HG03280 (cell line): Measurements from ENCODE around the gene MAEA.

Experiments used
- ATAC-seq: cut with Tn5 transposase; IDR thresholded peaks from one replicate; pipeline ENCODE4 v1.9.1; 2021; ENCODE audit warnings: mild to moderate bottlenecking, moderate library complexity; ENCODE audit not compliant: unreplicated experiment

The MAEA gene

DNA sequence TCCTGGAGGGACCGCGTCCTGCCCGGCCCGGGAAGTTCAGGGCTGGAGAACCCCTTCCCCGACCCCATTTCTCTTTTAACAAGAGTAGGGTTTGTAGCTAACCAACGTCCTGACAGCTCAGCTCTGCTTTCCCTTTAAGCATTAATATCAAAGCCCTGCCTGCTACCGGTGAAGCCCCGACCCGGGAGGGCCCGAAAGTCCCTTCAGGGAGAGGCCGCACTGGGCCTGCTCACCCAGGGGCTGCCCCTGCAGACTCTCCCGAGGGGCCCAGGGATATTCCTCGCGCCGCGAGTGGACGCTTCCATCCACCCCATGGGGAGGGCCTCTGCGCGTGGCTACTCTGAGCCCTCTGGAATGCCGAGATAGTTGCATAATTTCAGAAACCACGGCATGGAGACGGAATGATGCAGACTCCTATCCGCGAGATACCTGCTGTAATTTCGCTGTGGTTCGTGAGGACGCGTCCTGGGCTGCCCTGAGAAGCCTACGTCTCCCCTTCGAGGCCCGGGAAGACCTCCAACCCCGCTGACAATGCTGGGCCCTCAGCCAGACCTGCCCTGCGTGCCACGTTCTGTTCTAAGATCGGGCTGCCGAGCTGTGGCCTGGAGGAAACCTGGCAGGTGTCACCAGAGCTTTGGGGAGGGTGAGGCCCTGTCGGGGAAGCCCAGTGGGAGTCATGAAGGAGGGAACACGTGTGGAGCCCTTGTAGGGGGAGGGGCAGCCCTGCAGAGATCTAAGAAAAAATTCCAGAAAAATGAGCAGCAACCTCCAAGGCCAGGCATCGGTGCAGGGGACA, 39.8 kb upstream of the MAEA start:
- ATAC-seq: peak; percentile 3

DNA sequence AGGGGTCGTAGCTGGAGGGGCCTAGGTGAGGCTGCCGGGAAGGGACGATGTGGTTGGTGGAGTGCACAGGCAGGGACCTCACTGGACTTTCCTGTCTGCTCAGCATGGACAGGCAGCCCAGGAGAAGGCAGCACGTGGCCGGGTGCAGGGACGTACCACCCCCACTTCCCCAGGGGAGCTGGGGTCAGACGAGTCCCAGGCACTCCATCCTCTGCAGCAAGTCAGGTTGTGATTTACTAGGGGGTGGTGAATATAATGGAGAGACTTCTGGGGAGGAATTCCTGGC, 39.2 kb upstream of the MAEA start:
- ATAC-seq: no peak

GRCh38 chr4:1250921-1251772, 38.5 kb upstream of the MAEA start:
- ATAC-seq: no peak

DNA sequence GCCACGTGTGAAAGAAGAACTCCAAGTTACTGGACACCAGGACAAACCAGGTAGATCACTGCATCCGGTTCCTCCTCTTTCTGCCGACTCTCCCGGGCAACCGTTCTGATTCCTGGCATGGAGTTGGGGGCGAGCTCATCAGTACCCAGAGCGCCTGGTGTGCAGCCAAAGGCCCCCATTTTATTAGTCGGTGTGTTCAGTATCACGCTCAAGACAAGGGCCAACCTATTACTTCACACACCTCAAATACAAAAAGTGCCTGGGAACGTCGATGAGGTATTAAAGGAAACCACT, 38.0 kb upstream of the MAEA start:
- no peak for ATAC-seq

DNA sequence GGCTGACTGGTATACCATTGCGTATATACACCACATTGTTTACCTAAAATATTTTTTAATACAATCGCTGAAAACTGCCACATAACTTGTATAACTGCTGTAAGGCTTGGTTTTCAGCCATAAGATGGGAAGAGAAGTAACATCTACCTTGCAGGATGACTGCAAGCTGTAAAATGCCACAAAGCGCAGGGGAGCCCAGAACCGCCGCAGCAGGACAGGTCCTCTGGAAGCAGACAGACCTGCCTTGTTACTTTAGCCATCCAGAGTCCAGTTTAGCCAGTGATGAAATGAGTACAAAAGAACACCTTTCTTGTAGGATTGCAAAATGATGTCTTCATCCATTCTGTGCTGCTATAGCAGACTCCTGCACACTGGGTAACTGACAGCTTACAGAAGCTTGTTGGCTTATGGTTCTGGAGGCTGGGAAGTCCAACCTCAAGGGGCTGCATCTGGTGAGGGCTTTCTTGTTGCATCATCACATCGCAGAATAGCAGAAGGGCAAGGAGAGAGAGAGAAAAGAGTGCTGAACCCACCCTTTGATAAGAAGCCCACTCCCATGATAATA, 36.7 kb upstream of the MAEA start:
- ATAC-seq: no peak

- ATAC-seq: no peak
Observed at GRCh38 chr4:1253831-1254230, 35.9 kb upstream of the MAEA start.

- ATAC-seq: no peak
Observed at GRCh38 chr4:1255151-1255550, 34.5 kb upstream of the MAEA start.

DNA sequence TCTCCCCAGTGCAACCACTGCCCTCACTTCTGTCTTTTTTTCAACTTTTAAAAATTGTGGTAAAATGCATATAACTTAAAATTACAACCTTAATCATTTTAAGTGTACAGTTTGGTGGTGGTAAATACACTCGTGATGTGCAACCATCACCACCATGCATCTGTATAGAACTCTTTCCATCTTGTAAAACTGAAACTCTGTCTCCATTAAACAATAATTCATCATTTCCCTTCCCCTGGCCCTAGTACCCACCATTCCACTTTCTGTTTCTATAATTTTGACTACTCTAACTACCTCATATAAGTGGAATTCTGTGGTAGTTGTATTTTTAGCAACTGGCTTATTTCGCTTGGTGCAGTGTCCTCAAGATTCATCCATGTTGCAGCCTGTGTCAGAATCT, 34.0 kb upstream of the MAEA start:
- no peak for ATAC-seq

GRCh38 chr4:1258457-1258856, 31.2 kb upstream of the MAEA start:
- no peak for ATAC-seq

DNA sequence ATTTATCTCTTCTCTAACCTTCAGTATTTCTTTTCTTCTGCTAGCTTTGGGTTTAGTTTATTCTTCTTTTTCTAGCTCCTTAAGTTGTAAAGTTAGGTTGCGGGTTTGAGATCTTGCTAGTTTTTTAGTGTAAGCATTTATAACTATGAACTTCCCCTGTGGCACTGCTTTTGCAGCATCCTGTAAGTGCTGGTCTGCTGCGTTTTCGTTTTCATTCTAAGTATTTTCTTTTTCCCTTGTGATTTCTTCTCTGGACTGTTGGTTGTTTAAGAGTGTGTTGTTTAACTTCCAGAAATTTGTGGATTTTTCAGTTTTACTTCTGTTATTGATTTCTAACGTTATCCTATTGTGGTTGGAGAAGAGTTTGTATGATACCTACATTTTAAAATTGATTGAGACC, 29.7 kb upstream of the MAEA start:
- ATAC-seq: no peak

GRCh38 chr4:1260418-1261106, 29.1 kb upstream of the MAEA start:
- ATAC-seq: no peak

DNA sequence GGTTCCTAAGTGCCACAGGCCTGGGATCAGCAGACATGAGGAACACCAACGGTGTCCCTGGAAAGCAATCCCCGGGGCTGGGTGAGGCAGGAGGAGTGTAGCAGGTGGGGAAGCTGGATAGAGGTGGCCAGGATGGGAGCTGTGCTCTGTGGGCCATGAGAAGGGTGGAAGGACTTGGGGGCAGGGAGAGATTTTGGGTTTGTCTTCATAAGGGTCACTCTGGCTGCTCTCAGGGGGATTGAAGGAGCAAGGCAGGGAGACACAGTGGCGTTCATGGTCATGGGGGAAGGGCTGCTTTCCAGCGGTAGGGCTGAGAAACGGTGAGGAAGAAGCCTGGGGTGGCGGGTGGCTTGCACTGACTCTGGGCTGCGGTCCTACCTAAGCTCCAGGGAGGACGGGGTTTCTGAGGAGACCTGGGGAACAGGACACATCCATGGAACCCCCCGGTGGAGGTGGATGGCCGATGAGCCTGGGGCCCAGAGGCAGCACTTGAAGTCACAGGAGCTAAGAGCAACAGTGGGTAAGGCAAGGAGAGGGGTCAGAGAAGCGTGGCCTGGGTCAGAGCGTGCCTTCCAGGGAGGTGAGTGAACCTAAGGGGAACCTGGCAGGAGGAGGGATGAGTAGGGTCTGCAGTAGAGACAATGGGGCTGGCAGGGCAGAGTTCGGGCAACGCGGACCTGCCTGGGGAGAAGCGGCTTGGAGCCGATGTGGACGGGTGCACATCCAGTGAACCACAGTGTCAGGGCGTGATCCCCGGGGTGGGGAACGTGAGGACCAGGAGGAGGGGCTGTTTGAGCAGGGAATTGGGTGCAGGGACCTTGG, 28.4 kb upstream of the MAEA start:
- ATAC-seq: no peak

GRCh38 chr4:1264942-1265341, 24.7 kb upstream of the MAEA start:
- no peak for ATAC-seq

DNA sequence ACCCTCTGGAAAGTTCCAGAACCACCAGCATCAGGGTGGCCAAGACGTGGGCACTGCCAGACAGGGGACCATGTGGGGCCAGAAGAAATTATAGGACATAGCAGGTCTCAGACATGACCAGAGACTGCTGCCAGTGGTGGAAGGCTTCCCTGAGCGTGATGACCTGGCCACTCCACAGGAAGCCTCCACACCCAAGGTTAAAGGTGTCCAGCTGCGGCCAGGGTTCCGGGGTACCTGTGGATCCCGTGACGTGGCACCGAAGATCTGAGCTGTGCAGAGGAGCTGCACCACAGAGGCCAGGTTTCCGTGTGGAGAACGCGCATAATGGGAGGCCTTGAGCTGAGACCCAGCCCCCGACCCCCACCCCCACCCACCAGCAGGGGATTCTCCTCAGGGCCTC, 24.3 kb upstream of the MAEA start:
- ATAC-seq: no peak

DNA sequence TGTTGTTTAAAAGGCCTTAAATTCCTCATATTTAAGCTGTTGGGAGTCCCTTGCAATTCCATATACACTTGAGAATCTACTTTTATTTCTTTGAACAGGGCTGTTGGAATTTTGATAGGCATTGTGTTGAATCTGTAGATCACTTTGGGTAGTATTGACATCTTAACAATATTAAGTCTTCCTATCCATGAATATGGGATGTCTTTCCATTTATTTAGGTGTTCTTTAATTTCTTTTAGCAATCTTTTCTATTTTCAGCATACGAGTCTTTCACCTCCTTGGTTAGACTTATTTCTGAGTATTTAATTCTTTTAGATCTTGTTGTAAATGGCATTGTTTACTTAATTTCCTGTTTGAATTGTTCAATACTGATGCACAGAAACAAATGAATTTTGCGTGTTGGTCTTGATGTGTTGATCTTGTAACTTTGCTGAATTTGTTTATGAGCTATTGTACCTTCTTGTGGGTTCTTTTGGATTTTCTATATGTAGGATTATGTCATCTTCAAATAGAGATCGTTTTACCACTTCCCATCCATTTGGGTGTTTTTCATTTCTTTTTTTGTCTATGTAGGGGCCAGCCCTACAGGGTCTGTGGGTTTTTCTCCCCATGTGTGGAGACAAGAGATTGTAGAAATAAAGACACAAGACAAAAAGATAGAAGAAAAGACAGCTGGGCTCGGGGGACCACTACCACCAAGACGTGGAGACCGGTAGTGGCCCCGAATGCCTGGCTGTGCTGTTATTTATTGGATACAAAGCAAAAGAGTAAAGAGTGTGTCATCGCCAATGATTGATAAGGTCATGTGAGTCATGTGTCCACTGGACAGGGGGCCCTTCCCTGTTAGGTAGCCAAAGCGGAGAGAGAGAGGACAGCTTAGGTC, 22.6 kb upstream of the MAEA start:
- no peak for ATAC-seq

DNA sequence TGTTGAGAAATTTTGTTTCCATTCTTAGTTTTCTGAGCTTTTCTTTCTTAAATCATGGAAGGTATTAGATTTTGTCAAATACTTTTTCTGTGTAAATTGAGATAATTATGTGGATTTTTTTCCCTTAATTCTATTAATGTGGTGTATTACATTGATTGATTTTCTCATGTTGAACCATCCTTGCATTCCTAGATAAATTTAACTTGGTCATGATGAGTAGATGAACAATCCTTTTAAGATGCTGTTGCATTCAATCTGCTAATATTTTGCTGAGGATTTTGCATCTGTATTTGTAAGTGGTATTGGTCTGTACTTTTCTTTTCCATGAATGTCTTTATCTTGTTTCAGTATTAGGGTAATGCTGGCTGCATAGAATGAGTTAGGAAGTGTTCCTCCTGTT, 20.5 kb upstream of the MAEA start:
- ATAC-seq: no peak

DNA sequence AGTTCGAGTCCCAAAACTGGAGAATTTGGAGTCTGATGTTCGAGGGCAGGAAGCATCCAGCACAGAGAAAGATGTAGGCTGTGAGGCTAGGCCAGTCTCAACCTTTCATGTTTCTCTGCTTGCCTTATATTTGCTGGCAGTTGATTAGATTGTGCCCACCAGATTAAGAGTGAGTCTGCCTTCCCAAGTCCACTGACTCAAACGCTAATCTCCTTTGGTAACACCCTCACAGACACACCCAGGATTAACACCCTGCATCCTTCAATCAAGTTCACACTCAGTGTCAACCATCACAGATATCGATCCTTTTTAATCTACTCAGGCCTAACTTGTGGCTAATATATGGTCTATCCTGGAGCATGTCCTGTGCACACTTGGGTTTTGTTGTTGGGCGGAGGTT, 18.0 kb upstream of the MAEA start:
- ATAC-seq: no peak

GRCh38 chr4:1274871-1275270, 14.8 kb upstream of the MAEA start:
- ATAC-seq: no peak

GRCh38 chr4:1276984-1277383, 12.7 kb upstream of the MAEA start:
- no peak for ATAC-seq
